ENCODE results near the gene FRMD1. TPM values are rescaled to one million over a fixed set of nuclear protein-coding genes. Genes with fewer than 3 reads are reported as not detected.

FRMD1 gene
- total RNA-seq, 1 donor from 2014 or later, result not detected

DNA sequence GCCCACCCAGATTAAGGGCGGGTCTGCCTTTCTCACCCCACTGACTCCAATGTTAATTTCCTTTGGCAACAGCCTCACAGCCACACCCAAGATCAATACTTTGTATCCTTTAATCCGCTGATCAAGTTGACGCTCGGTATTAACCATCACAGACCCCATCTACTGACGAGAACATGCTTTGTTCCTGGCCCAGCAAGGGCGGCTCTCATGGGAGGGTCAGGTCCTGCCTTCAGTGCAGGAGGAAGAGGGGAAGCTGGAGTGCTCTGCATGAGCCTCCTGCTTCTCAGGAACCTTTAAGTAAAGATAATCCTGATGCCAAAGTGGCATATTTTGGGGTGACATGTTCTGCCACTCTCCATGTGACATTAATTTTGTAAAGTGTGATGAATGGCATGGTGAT lies 73.2 kb downstream of the FRMD1 start:
- H3K4me3 Mint-ChIP-seq (ENCODE audit: unreplicated experiment), result no peak overlapping the region
- no peaks in the 10 kb centered on the region for H3K9me3 ChIP-seq (ENCODE audit: insufficient read depth, low read depth, low read length)
- no peak overlapping the region for H3K4me3 ChIP-seq (ENCODE audit: insufficient read depth, low read depth, low read length)
- H3K9ac ChIP-seq (ENCODE audit: low read length), result no peak overlapping the region
- peaks cover 7% of the 10 kb centered on the region for H3K27me3 ChIP-seq (ENCODE audit: insufficient read depth, low read length)
- peaks cover 4% of the 10 kb centered on the region for H3K27me3 Mint-ChIP-seq (ENCODE audit: low read depth, unreplicated experiment)
- no peak overlapping the region for H3K4me2 ChIP-seq (ENCODE audit: low read length)
- peaks cover 3% of the 10 kb centered on the region for H3K36me3 Mint-ChIP-seq (ENCODE audit: low read depth, unreplicated experiment)
- no peaks in the 10 kb centered on the region for H3K79me2 ChIP-seq (ENCODE audit: insufficient read depth, low read length)
- H3K9me3 Mint-ChIP-seq (ENCODE audit: unreplicated experiment), result peaks cover 12% of the 10 kb centered on the region
- peak overlapping the region; percentile 7 for H3K27ac Mint-ChIP-seq (ENCODE audit: unreplicated experiment)
- no peaks in the 10 kb centered on the region for H3K36me3 ChIP-seq (ENCODE audit: insufficient read depth, low read length)
- H3K4me1 Mint-ChIP-seq (ENCODE audit: low read depth, unreplicated experiment), result peaks cover 5% of the 10 kb centered on the region
- DNase-seq (ENCODE audit: low read depth) (no peak), FAIRE-seq (no peak)
- no peak for TF ChIP-seq EZH2 (IDR thresholded peaks at IDR 0.05; ENCODE audit: insufficient read depth, low read length)
- TF ChIP-seq, protein P1, sequence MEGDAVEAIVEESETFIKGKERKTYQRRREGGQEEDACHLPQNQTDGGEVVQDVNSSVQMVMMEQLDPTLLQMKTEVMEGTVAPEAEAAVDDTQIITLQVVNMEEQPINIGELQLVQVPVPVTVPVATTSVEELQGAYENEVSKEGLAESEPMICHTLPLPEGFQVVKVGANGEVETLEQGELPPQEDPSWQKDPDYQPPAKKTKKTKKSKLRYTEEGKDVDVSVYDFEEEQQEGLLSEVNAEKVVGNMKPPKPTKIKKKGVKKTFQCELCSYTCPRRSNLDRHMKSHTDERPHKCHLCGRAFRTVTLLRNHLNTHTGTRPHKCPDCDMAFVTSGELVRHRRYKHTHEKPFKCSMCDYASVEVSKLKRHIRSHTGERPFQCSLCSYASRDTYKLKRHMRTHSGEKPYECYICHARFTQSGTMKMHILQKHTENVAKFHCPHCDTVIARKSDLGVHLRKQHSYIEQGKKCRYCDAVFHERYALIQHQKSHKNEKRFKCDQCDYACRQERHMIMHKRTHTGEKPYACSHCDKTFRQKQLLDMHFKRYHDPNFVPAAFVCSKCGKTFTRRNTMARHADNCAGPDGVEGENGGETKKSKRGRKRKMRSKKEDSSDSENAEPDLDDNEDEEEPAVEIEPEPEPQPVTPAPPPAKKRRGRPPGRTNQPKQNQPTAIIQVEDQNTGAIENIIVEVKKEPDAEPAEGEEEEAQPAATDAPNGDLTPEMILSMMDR (IDR thresholded peaks at IDR 0.05; ENCODE audit: insufficient read depth, low read depth, low read length), result no peak
- H3K27ac ChIP-seq (ENCODE audit: low read depth, low read length), result no peak overlapping the region
- peaks cover 14% of the 10 kb centered on the region for H3K4me1 ChIP-seq (ENCODE audit: insufficient read depth, low read length)
- no peak overlapping the region for H2AFZ ChIP-seq (ENCODE audit: low read depth, low read length)
- no peaks in the 10 kb centered on the region for H4K20me1 ChIP-seq (ENCODE audit: insufficient read depth, low read length)

DNA sequence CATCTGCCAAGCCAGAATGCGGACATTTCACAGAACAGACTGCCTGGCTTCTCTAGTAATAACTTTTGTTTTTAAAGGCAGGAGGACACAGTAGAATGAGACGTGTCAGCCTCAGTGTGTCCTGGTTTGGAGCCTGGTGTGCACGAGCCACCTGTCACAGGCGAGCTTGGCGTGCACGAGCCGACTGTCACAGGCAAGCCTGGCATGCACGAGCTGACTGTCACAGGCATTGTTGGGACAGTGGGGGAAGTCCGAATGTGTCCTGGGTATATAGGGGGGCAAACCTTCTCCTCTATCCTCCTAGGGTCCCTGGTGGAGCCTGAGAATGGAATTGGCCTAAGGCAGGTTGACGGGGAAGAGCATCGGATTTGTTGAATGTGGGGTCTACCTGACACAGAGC lies 74.1 kb downstream of the FRMD1 start:
- no peak overlapping the region for H2AFZ ChIP-seq (ENCODE audit: low read depth, low read length)
- peaks cover 3% of the 10 kb centered on the region for H3K36me3 Mint-ChIP-seq (ENCODE audit: low read depth, unreplicated experiment)

DNA sequence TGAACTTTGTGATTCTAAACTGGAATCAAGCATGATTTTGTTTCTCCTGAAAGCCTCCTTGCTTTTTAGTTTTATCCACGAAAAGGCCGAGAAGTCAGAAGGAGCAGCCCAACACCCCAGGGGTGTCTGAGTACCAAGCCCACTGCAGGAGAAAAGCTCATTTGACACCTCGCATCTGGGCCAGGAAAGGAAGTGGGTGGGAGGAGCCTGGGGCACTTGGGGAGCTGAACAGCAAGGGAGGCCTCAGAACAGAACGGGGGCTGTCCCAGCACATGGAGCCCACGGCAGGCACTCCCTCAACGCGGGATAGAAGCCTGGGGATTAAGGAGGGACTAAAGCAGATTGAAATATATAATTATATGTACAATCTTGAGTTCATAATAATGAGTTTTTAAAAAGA lies 75.0 kb downstream of the FRMD1 start:
- H3K36me3 ChIP-seq (ENCODE audit: insufficient read depth, low read length), result no peaks in the 10 kb centered on the region
- peaks cover 8% of the 10 kb centered on the region for H3K27me3 ChIP-seq (ENCODE audit: insufficient read depth, low read length)
- no peak overlapping the region for H2AFZ ChIP-seq (ENCODE audit: low read depth, low read length)
- no peak for TF ChIP-seq EZH2 (IDR thresholded peaks at IDR 0.05; ENCODE audit: insufficient read depth, low read length)
- TF ChIP-seq, protein P1 (IDR thresholded peaks at IDR 0.05; ENCODE audit: insufficient read depth, low read depth, low read length), result no peak
- H3K27me3 Mint-ChIP-seq (ENCODE audit: low read depth, unreplicated experiment), result peaks cover 7% of the 10 kb centered on the region
- H3K4me1 ChIP-seq (ENCODE audit: insufficient read depth, low read length), result peaks cover 14% of the 10 kb centered on the region
- no peak overlapping the region for H3K9ac ChIP-seq (ENCODE audit: low read length)
- DNase-seq (ENCODE audit: low read depth), result no peak
- no peaks in the 10 kb centered on the region for H3K79me2 ChIP-seq (ENCODE audit: insufficient read depth, low read length)
- no peaks in the 10 kb centered on the region for H4K20me1 ChIP-seq (ENCODE audit: insufficient read depth, low read length)
- H3K4me1 Mint-ChIP-seq (ENCODE audit: low read depth, unreplicated experiment), result peaks cover 2% of the 10 kb centered on the region
- peaks cover 4% of the 10 kb centered on the region for H3K9me3 Mint-ChIP-seq (ENCODE audit: unreplicated experiment)
- no peak overlapping the region for H3K4me3 Mint-ChIP-seq (ENCODE audit: unreplicated experiment)
- no peaks in the 10 kb centered on the region for H3K9me3 ChIP-seq (ENCODE audit: insufficient read depth, low read depth, low read length)
- no peak overlapping the region for H3K4me3 ChIP-seq (ENCODE audit: insufficient read depth, low read depth, low read length)
- H3K27ac Mint-ChIP-seq (ENCODE audit: unreplicated experiment), result no peak overlapping the region
- FAIRE-seq, result no peak
- H3K36me3 Mint-ChIP-seq (ENCODE audit: low read depth, unreplicated experiment), result no peaks in the 10 kb centered on the region
- H3K27ac ChIP-seq (ENCODE audit: low read depth, low read length), result no peak overlapping the region
- H3K4me2 ChIP-seq (ENCODE audit: low read length), result no peak overlapping the region

More for the DNA sequence above, 74.1 kb downstream of the FRMD1 start:
- no peaks in the 10 kb centered on the region for H3K79me2 ChIP-seq (ENCODE audit: insufficient read depth, low read length)
- FAIRE-seq, result no peak
- Mint-ChIP-seq H3K4me1 (ENCODE audit: low read depth, unreplicated experiment) (peaks cover 5% of the 10 kb centered on the region), H3K4me3 (ENCODE audit: unreplicated experiment) (no peak overlapping the region), H3K27ac (ENCODE audit: unreplicated experiment) (no peak overlapping the region), H3K9me3 (ENCODE audit: unreplicated experiment) (peaks cover 11% of the 10 kb centered on the region), H3K27me3 (ENCODE audit: low read depth, unreplicated experiment) (peaks cover 7% of the 10 kb centered on the region)
- H3K4me2 ChIP-seq (ENCODE audit: low read length), result no peak overlapping the region
- no peak overlapping the region for H3K27ac ChIP-seq (ENCODE audit: low read depth, low read length)
- no peaks in the 10 kb centered on the region for H3K36me3 ChIP-seq (ENCODE audit: insufficient read depth, low read length)
- H4K20me1 ChIP-seq (ENCODE audit: insufficient read depth, low read length), result no peaks in the 10 kb centered on the region
- H3K4me1 ChIP-seq (ENCODE audit: insufficient read depth, low read length), result peaks cover 14% of the 10 kb centered on the region
- peaks cover 7% of the 10 kb centered on the region for H3K27me3 ChIP-seq (ENCODE audit: insufficient read depth, low read length)
- no peak overlapping the region for H3K4me3 ChIP-seq (ENCODE audit: insufficient read depth, low read depth, low read length)
- no peak for DNase-seq (ENCODE audit: low read depth)
- H3K9ac ChIP-seq (ENCODE audit: low read length), result no peak overlapping the region
- no peaks in the 10 kb centered on the region for H3K9me3 ChIP-seq (ENCODE audit: insufficient read depth, low read depth, low read length)
- no peak for TF ChIP-seq EZH2 (IDR thresholded peaks at IDR 0.05; ENCODE audit: insufficient read depth, low read length)
- TF ChIP-seq, protein P1 (IDR thresholded peaks at IDR 0.05; ENCODE audit: insufficient read depth, low read depth, low read length), result no peak

All from astrocyte (in vitro differentiated cells and primary cell).